CD4-positive, alpha-beta T cell treated with Interferon alpha-2 for 1 hour (primary cell): Measurements from ENCODE around the gene PDCD7.
"Not testable (repeated sequence)": the region's sequence is repeated elsewhere in the genome, so short reads cannot be mapped to it uniquely, and the experiment has no call there.

Experiments
- DNase-seq, 2 donors: peaks; one replicate each; pipeline ENCODE4 v3.0.0-alpha.2; 2020 to 2022

Gene PDCD7

GRCh38 chr15:65133548-65134200 is at the start of gene PDCD7:
TSS of gene PDCD7 (minus strand) at chr15:65133808. CDS start at chr15:65133781, 27 bp downstream.
- peak; percentile 88 to 89 for DNase-seq

- DNase-seq, result no peak
Measured at GRCh38 chr15:65182538-65182937, 48.9 kb upstream of the PDCD7 start.

GRCh38 chr15:65181582-65182353 is 48.2 kb upstream of the PDCD7 start:
- DNase-seq, result not testable (repeated sequence)

GRCh38 chr15:65180167-65180566 is 46.6 kb upstream of the PDCD7 start:
- DNase-seq, result no peak

GRCh38 chr15:65177901-65178300 is 44.3 kb upstream of the PDCD7 start:
- DNase-seq, result no peak

GRCh38 chr15:65176056-65176455 is 42.4 kb upstream of the PDCD7 start:
- DNase-seq, result no peak

GRCh38 chr15:65175511-65175910 is 41.9 kb upstream of the PDCD7 start:
- no peak for DNase-seq

GRCh38 chr15:65174509-65174908 is 40.9 kb upstream of the PDCD7 start:
- no peak for DNase-seq

- no peak for DNase-seq
Measured at GRCh38 chr15:65172531-65172930, 38.9 kb upstream of the PDCD7 start.

- no peak for DNase-seq
Measured at GRCh38 chr15:65171428-65171827, 37.8 kb upstream of the PDCD7 start.

- no peak for DNase-seq
Measured at GRCh38 chr15:65165875-65166274, 32.3 kb upstream of the PDCD7 start.

GRCh38 chr15:65164139-65164538 is 30.5 kb upstream of the PDCD7 start:
- DNase-seq, result no peak

GRCh38 chr15:65163041-65163440 is 29.4 kb upstream of the PDCD7 start:
- no peak for DNase-seq

GRCh38 chr15:65156692-65157091 is 23.1 kb upstream of the PDCD7 start:
- DNase-seq, result no peak

GRCh38 chr15:65154720-65155119 is 21.1 kb upstream of the PDCD7 start:
- DNase-seq, result no peak

GRCh38 chr15:65147902-65148301 is 14.3 kb upstream of the PDCD7 start:
- DNase-seq, result no peak

- DNase-seq, result no peak
Measured at GRCh38 chr15:65146438-65146837, 12.8 kb upstream of the PDCD7 start.

GRCh38 chr15:65138631-65139030 is 5.0 kb upstream of the PDCD7 start:
- DNase-seq, result not testable (repeated sequence)

GRCh38 chr15:65137893-65138292 is 4.3 kb upstream of the PDCD7 start:
- DNase-seq, result not testable (repeated sequence)

GRCh38 chr15:65137089-65137488 is 3.5 kb upstream of the PDCD7 start:
- DNase-seq, result not testable (repeated sequence)

- no peak for DNase-seq
Measured at GRCh38 chr15:65134538-65134937, 930 bp upstream of the PDCD7 start.

- peak; percentile 12 to 30 for DNase-seq
Measured at GRCh38 chr15:65132878-65133547, 595 bp downstream of the PDCD7 start.

- no peak for DNase-seq
Measured at GRCh38 chr15:65130941-65131340, 2.7 kb downstream of the PDCD7 start.

- DNase-seq, result no peak
Measured at GRCh38 chr15:65115542-65115941, 18.1 kb downstream of the PDCD7 start.
